Stimulated activated CD8-positive, alpha-beta memory T cell treated with anti-CD3 and anti-CD28 coated beads, Interleukin-15, amount 100 ng/mL, for 1 hour (primary cell): ENCODE results near the gene METTL26.

ENCODE experiments used
- DNase-seq: peaks from one replicate; pipeline ENCODE4 v3.0.0-alpha.2; 2020; ENCODE audit warnings: low read depth

The METTL26 gene

GRCh38 chr16:636206-637080 is at the start of gene METTL26:
METTL26 (minus strand) TSS chr16:636305; CDS start chr16:636290, 15 bp downstream.
- DNase-seq: peak; percentile 81

GRCh38 chr16:684961-685696 is 49.0 kb upstream of the METTL26 start:
- no peak for DNase-seq

- peak; percentile 88 for DNase-seq
Measured at GRCh38 chr16:684071-684794, 48.1 kb upstream of the METTL26 start, which contains the start of gene JMJD8. JMJD8 (minus strand) TSS chr16:684334; CDS start chr16:684319, 15 bp downstream.

GRCh38 chr16:683396-684070 is 47.4 kb upstream of the METTL26 start:
- DNase-seq: no peak

- DNase-seq: no peak
Measured at GRCh38 chr16:682493-683395, 46.6 kb upstream of the METTL26 start.

- no peak for DNase-seq
Measured at GRCh38 chr16:681746-682427, 45.8 kb upstream of the METTL26 start.

GRCh38 chr16:680967-681745 is 45.1 kb upstream of the METTL26 start:
- no peak for DNase-seq

GRCh38 chr16:680625-680945 is 44.5 kb upstream of the METTL26 start:
- DNase-seq: no peak

GRCh38 chr16:679814-680624 is 43.9 kb upstream of the METTL26 start, which contains the start of gene STUB1:
STUB1 (plus strand) TSS chr16:680410; CDS start chr16:680526, 116 bp downstream.
- DNase-seq: peak; percentile 78

GRCh38 chr16:678858-679813 is 43.0 kb upstream of the METTL26 start:
- DNase-seq: no peak

GRCh38 chr16:678209-678857 is 42.2 kb upstream of the METTL26 start:
- no peak for DNase-seq

- no peak for DNase-seq
Measured at GRCh38 chr16:677316-678190, 41.4 kb upstream of the METTL26 start.

- no peak for DNase-seq
Measured at GRCh38 chr16:676913-677312, 40.8 kb upstream of the METTL26 start.

- DNase-seq: no peak
Measured at GRCh38 chr16:676565-676902, 40.4 kb upstream of the METTL26 start.

GRCh38 chr16:675884-676564 is 39.9 kb upstream of the METTL26 start:
- no peak for DNase-seq
